Panc1 (cell line): ENCODE measurements around the gene RGS9. TPM values are rescaled to one million over a fixed set of nuclear protein-coding genes. Genes with fewer than 3 reads are reported as not detected.

Experiments
- ATAC-seq: fragments of 200-7000 bp; cut with Tn5 transposase; 2 replicates; pipeline ENCODE4 v1.9.1; 2020; ENCODE audit warnings: mild to moderate bottlenecking, moderate library complexity
- BruUV-seq: library from RNA; stranded (reverse); fragments of 400-500 nt; replicated peaks from 2 replicates; lab custom pipeline; 2021; lab: Mats Ljungman, UMichigan
- CTCF ChIA-PET: fragments of 300-600 bp; sonication (Branson Sonifier 250); formaldehyde crosslinking; loops from one replicate; lab custom pipeline; 2022; ENCODE audit warnings: antibody characterized with exemption; lab: Charles Lee
- POLR2A ChIA-PET: fragments of 300-600 bp; sonication (Branson Sonifier 250); formaldehyde crosslinking; loops from one replicate; lab custom pipeline; 2022; ENCODE audit warnings: antibody characterized with exemption; lab: Charles Lee
- DNase-seq: peaks from one replicate; pipeline ENCODE4 v3.0.0-alpha.2; 2010; ENCODE audit warnings: low read depth, low spot score
- H3K27ac ChIP-seq: 2 replicates; pipeline ENCODE4 v1.5.1; 2011; ENCODE audit warnings: mild to moderate bottlenecking, low read length, inconsistent platforms
- H3K27me3 ChIP-seq: fragments of 200-500 bp; sonication (Bioruptor generic); 2 replicates; pipeline ENCODE4 v1.6.0; 2014; ENCODE audit warnings: low read length, inconsistent platforms; ENCODE audit not compliant: control insufficient read depth, insufficient read depth
- H3K36me3 ChIP-seq: fragments of 200-500 bp; sonication (Bioruptor generic); 2 replicates; pipeline ENCODE4 v1.5.1; 2014; ENCODE audit warnings: inconsistent platforms, mild to moderate bottlenecking, low read length, moderate library complexity; ENCODE audit not compliant: control insufficient read depth, insufficient read depth
- H3K4me1 ChIP-seq: 2 replicates; pipeline ENCODE4 v1.5.1; 2011; ENCODE audit warnings: inconsistent platforms, mild to moderate bottlenecking, low read length, moderate library complexity; ENCODE audit not compliant: control insufficient read depth, insufficient read depth
- H3K4me3 ChIP-seq, 2 experiments: 2 replicates each; pipeline ENCODE4 v1.5.1; 2011 to 2012; ENCODE audit warnings: low read depth in 2 of 2, low read length in 2 of 2, mild to moderate bottlenecking in 2 of 2, inconsistent platforms in 1 of 2, moderate library complexity in 1 of 2
- H3K9me3 ChIP-seq: fragments of 200-500 bp; sonication (Bioruptor generic); 2 replicates; pipeline ENCODE4 v1.5.1; 2014; ENCODE audit warnings: low read depth, mild to moderate bottlenecking, inconsistent platforms, low read length, moderate library complexity; ENCODE audit not compliant: control insufficient read depth, insufficient read depth
- POLR2AphosphoS5 ChIP-seq: IDR thresholded peaks from 2 replicates; pipeline ENCODE4 v1.6.1; 2012; ENCODE audit warnings: mild to moderate bottlenecking, low read depth, low read length, moderate library complexity
- SIN3A ChIP-seq: IDR thresholded peaks from 2 replicates; pipeline ENCODE4 v1.6.1; 2012; ENCODE audit warnings: low read depth, mild to moderate bottlenecking, low read length, moderate library complexity, borderline replicate concordance; ENCODE audit not compliant: insufficient read depth
- TCF7L2 ChIP-seq: IDR thresholded peaks from 2 replicates; pipeline ENCODE4 v1.6.1; 2011; ENCODE audit warnings: mild to moderate bottlenecking, low read depth, low read length, inconsistent platforms
- in situ Hi-C: cut with HindIII; loops from 2 replicates; pipeline ENCODE4 v1.10.0; 2016; ENCODE audit warnings: low sequenced_read_pairs, low pct_unique_long_range_greater_than_20kb
- intact Hi-C: fragments of 100-400 bp; cut with micrococcal nuclease; formaldehyde crosslinking; loops from one replicate; pipeline ENCODE4 v1.10.0; 2022; ENCODE audit not compliant: unreplicated experiment
- total RNA-seq: library from RNA; stranded (reverse); gene quantifications from one replicate; pipeline ENCODE4 v1.2.1, GENCODE V29; 2021; ENCODE audit not compliant: unreplicated experiment
- TF ChIP-seq, protein P1 (sequence below), 2 experiments: IDR thresholded peaks; 2 replicates each; pipeline ENCODE4 v1.6.1; 2011 to 2012; ENCODE audit warnings: low read depth in 2 of 2, control low read depth in 1 of 2, low read length in 1 of 2, mild to moderate bottlenecking in 1 of 2, moderate library complexity in 1 of 2; ENCODE audit not compliant: insufficient read depth in 1 of 2
- TF ChIP-seq, protein P2 (sequence below): fragments of 450-650 bp; IDR thresholded peaks from 2 replicates; pipeline ENCODE4 v1.5.1; 2017; ENCODE audit warnings: mild to moderate bottlenecking

RGS9 gene
- total RNA-seq, 1 experiment from 2014 or later, result 3.3 TPM

DNA sequence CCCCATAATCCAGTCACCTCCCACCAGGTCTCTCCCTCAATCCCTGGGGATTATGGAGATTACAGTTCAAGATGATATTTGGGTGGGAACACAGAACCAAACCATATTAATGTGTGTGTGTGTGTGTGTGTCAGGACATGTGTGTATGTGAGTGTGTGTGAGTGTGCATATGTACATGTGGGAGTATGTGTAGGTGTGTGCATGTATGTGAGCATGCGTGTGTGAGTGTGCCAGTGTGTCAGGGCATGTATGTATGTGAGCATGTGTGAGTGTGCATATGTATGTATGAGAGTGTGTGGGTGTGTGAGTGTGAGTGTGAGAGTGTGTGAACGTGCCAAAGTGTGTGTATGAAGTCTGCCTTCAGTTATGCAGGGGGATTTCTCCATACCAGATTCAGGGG is 37.8 kb downstream of the RGS9 start:
- Histone ChIP-seq H3K27me3 (no peaks in the 10 kb centered on the region), H3K4me3 (no peak overlapping the region), H3K27ac (no peak overlapping the region), H3K9me3 (no peaks in the 10 kb centered on the region), H3K36me3 (no peaks in the 10 kb centered on the region), H3K4me1 (no peaks in the 10 kb centered on the region)
- intact Hi-C loops, result no loop called here
- ATAC-seq (no peak), DNase-seq (no peak)
- no peak for TF ChIP-seq TCF7L2
- TF ChIP-seq SIN3A, result no peak
- no peak for TF ChIP-seq POLR2AphosphoS5
- TF ChIP-seq, protein P1, sequence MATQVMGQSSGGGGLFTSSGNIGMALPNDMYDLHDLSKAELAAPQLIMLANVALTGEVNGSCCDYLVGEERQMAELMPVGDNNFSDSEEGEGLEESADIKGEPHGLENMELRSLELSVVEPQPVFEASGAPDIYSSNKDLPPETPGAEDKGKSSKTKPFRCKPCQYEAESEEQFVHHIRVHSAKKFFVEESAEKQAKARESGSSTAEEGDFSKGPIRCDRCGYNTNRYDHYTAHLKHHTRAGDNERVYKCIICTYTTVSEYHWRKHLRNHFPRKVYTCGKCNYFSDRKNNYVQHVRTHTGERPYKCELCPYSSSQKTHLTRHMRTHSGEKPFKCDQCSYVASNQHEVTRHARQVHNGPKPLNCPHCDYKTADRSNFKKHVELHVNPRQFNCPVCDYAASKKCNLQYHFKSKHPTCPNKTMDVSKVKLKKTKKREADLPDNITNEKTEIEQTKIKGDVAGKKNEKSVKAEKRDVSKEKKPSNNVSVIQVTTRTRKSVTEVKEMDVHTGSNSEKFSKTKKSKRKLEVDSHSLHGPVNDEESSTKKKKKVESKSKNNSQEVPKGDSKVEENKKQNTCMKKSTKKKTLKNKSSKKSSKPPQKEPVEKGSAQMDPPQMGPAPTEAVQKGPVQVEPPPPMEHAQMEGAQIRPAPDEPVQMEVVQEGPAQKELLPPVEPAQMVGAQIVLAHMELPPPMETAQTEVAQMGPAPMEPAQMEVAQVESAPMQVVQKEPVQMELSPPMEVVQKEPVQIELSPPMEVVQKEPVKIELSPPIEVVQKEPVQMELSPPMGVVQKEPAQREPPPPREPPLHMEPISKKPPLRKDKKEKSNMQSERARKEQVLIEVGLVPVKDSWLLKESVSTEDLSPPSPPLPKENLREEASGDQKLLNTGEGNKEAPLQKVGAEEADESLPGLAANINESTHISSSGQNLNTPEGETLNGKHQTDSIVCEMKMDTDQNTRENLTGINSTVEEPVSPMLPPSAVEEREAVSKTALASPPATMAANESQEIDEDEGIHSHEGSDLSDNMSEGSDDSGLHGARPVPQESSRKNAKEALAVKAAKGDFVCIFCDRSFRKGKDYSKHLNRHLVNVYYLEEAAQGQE (IDR thresholded peaks at IDR 0.05; ENCODE audit: insufficient read depth in 1 of 2, low read depth in 2 of 2, low read length in 1 of 2), result no peak
- TF ChIP-seq, protein P2, sequence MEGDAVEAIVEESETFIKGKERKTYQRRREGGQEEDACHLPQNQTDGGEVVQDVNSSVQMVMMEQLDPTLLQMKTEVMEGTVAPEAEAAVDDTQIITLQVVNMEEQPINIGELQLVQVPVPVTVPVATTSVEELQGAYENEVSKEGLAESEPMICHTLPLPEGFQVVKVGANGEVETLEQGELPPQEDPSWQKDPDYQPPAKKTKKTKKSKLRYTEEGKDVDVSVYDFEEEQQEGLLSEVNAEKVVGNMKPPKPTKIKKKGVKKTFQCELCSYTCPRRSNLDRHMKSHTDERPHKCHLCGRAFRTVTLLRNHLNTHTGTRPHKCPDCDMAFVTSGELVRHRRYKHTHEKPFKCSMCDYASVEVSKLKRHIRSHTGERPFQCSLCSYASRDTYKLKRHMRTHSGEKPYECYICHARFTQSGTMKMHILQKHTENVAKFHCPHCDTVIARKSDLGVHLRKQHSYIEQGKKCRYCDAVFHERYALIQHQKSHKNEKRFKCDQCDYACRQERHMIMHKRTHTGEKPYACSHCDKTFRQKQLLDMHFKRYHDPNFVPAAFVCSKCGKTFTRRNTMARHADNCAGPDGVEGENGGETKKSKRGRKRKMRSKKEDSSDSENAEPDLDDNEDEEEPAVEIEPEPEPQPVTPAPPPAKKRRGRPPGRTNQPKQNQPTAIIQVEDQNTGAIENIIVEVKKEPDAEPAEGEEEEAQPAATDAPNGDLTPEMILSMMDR, result no peak
- ChIA-PET POLR2A (no interaction called here), CTCF (no interaction called here)
- no TSS peak for BruUV-seq
- in situ Hi-C loops, result no loop called here

DNA sequence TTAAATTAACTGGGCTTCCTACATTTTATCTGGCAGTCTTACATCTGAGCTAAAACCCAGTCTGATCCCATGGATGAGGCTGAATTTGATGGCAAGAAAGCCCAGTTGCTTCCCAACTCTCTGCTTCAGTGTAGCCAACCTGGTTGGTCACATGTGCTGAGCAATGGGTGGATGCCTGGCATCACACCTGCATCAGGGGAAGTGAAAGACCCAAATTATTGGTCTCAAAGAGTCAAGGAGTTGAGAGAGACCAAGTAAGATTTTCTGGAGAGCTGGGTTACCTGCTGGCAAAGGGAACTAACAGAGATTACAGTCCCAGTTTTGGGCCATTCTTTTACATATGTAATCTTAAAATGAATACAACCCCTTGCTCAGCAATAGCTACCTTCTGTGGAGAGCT is 38.8 kb downstream of the RGS9 start:
- ChIA-PET POLR2A (no interaction called here), CTCF (no interaction called here)
- Histone ChIP-seq H3K27me3 (no peaks in the 10 kb centered on the region), H3K27ac (no peak overlapping the region), H3K4me1 (no peaks in the 10 kb centered on the region), H3K36me3 (no peaks in the 10 kb centered on the region), H3K9me3 (no peaks in the 10 kb centered on the region), H3K4me3 (no peak overlapping the region)
- no peak for TF ChIP-seq POLR2AphosphoS5
- no peak for TF ChIP-seq SIN3A
- TF ChIP-seq, protein P2, result no peak
- TF ChIP-seq, protein P1 (IDR thresholded peaks at IDR 0.05; ENCODE audit: insufficient read depth in 1 of 2, low read depth in 2 of 2, low read length in 1 of 2), result no peak
- intact Hi-C loops, result no loop called here
- BruUV-seq, result no TSS peak
- ATAC-seq, result no peak
- in situ Hi-C loops, result no loop called here
- no peak for DNase-seq
